Astrocyte of the hippocampus (primary cell): ENCODE results near the gene MED4.

Source experiments
- DNase-seq: peaks from one replicate; pipeline ENCODE4 v3.0.0; 2011; ENCODE audit warnings: low read depth, low spot score

Gene MED4

GRCh38 chr13:48037346-48038173 lies 57.3 kb downstream of the MED4 start, which contains the start of gene NUDT15:
TSS of gene NUDT15 (plus strand) at chr13:48037726. CDS start at chr13:48037747, 21 bp downstream.
- DNase-seq, result peak; percentile 99

DNA sequence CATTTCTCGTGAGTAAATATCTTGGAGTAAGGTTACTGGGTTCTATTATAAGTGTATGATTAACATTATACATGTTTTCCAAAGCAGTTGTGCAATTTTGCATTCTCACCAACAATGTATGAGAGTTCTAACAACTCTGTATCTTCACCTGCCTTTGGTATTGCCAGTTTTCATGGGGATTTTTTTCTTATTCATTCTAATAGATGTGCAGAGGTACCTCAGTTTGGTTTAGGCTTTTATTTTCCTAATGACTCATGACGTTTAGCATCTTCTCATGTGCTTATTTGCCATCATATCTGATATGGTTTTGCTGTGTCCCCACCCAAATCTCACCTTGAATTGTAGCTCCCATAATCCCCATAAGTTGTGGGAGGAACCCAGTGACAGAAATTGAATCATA lies 65.0 kb downstream of the MED4 start:
- no peak for DNase-seq

DNA sequence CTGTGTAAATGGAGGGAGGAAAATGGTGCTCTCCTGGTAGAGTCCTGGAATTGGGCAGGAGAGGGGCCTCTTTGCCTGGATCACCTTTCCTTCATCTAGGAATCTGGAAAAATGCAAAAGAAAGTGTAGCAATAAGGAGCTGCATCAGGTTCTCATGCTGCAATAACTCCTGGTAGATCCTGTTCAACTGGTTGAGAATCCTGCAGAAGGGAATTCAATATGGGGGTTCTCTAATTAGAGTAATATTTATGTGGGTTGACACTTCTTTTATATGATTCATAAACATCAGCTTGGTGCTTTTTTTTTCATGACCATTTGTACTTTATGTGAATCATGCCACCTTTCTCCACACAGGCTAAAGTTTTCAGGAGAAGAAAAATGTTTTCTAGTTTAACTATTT lies 66.8 kb downstream of the MED4 start:
- no peak for DNase-seq
